GM19395 (cell line): ENCODE data around the gene ARHGAP15.
"Not testable (repeated sequence)": the region's sequence is repeated elsewhere in the genome, so short reads cannot be mapped to it uniquely, and the experiment has no call there.

Experiments
- ATAC-seq: cut with Tn5 transposase; IDR thresholded peaks from one replicate; pipeline ENCODE4 v1.9.1; 2021; ENCODE audit warnings: mild to moderate bottlenecking, moderate library complexity; ENCODE audit not compliant: unreplicated experiment

Gene ARHGAP15

GRCh38 chr2:143514413-143514812, 385.2 kb downstream of the ARHGAP15 start:
- no peak for ATAC-seq

- ATAC-seq: no peak
Measured at GRCh38 chr2:143515318-143515717, 386.1 kb downstream of the ARHGAP15 start.

- ATAC-seq: no peak
Measured at GRCh38 chr2:143519521-143519920, 390.3 kb downstream of the ARHGAP15 start.

- ATAC-seq: no peak
Measured at GRCh38 chr2:143521396-143521795, 392.2 kb downstream of the ARHGAP15 start.

GRCh38 chr2:143522699-143523098, 393.5 kb downstream of the ARHGAP15 start:
- no peak for ATAC-seq

GRCh38 chr2:143524119-143524553, 394.9 kb downstream of the ARHGAP15 start:
- ATAC-seq: no peak

GRCh38 chr2:143524559-143525401, 395.6 kb downstream of the ARHGAP15 start:
- ATAC-seq: no peak

GRCh38 chr2:143525402-143525860, 396.2 kb downstream of the ARHGAP15 start:
- ATAC-seq: no peak

GRCh38 chr2:143526498-143526897, 397.3 kb downstream of the ARHGAP15 start:
- ATAC-seq: no peak

GRCh38 chr2:143528021-143528420, 398.8 kb downstream of the ARHGAP15 start:
- no peak for ATAC-seq

GRCh38 chr2:143529118-143529720, 400.0 kb downstream of the ARHGAP15 start:
- no peak for ATAC-seq

- ATAC-seq: no peak
Measured at GRCh38 chr2:143530758-143531157, 401.5 kb downstream of the ARHGAP15 start.

- ATAC-seq: no peak
Measured at GRCh38 chr2:143532061-143532460, 402.8 kb downstream of the ARHGAP15 start.

GRCh38 chr2:143533846-143534245, 404.6 kb downstream of the ARHGAP15 start:
- no peak for ATAC-seq

GRCh38 chr2:143535802-143536201, 406.6 kb downstream of the ARHGAP15 start:
- no peak for ATAC-seq

GRCh38 chr2:143541899-143542298, 412.7 kb downstream of the ARHGAP15 start:
- ATAC-seq: not testable (repeated sequence)

- no peak for ATAC-seq
Measured at GRCh38 chr2:143545059-143545948, 416.1 kb downstream of the ARHGAP15 start.

- ATAC-seq: no peak
Measured at GRCh38 chr2:143545949-143546255, 416.7 kb downstream of the ARHGAP15 start.

- ATAC-seq: no peak
Measured at GRCh38 chr2:143548032-143548431, 418.8 kb downstream of the ARHGAP15 start.

- ATAC-seq: no peak
Measured at GRCh38 chr2:143550500-143550899, 421.3 kb downstream of the ARHGAP15 start.

GRCh38 chr2:143551971-143552650, 422.9 kb downstream of the ARHGAP15 start:
- no peak for ATAC-seq
